IPS-18c (cell line): Measurements from ENCODE around the gene OVCA2.

Experiments used
- H3K4me3 ChIP-seq: 2 replicates; pipeline ENCODE4 v1.7.0; 2013; ENCODE audit warnings: low read depth, mild to moderate bottlenecking, low read length, moderate library complexity; ENCODE audit not compliant: insufficient read depth
- H3K9me3 ChIP-seq: one replicate; pipeline ENCODE4 v1.6.1; 2013; ENCODE audit warnings: mild to moderate bottlenecking, low read length, moderate library complexity; ENCODE audit not compliant: control insufficient read depth, insufficient read depth

The OVCA2 gene

DNA sequence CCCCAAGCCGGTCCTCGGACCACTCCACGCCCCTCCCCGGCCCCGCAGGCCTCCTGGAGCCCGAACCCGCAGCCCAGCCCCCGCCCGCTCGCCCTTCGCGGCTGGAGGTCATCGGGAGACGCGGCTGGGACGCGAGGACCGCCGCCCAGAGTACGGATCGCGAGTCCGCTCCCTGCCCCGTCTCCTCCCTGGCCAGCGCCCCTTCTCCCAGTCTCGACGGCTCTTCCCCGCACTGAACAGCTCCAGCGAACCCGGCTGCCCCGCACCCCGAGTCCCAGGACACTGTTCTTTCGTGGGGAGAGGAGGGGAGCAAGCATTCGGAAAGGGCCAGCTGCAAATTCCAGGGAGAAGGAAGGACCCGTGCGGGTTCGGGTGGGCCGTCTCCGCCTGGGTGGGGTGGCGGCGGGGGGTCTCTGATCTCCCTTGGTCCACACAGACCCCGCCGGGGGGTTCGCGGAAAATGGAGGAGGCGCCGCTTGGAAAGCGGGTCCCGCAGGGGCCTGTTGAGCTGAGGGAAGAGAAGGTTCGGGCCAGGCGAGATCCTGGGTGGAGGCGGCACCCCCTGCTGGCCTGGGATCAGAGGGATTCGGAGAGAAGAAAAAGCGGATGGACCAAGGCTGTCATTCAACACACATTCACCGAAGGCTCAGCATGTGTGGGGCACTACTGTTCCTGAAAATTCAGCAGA lies 16.1 kb upstream of the OVCA2 start:
- no peaks in the 10 kb centered on the region for H3K9me3 ChIP-seq
- H3K4me3 ChIP-seq: peak overlapping the region; percentile 49; the same call in 1 of the 2 replicates

DNA sequence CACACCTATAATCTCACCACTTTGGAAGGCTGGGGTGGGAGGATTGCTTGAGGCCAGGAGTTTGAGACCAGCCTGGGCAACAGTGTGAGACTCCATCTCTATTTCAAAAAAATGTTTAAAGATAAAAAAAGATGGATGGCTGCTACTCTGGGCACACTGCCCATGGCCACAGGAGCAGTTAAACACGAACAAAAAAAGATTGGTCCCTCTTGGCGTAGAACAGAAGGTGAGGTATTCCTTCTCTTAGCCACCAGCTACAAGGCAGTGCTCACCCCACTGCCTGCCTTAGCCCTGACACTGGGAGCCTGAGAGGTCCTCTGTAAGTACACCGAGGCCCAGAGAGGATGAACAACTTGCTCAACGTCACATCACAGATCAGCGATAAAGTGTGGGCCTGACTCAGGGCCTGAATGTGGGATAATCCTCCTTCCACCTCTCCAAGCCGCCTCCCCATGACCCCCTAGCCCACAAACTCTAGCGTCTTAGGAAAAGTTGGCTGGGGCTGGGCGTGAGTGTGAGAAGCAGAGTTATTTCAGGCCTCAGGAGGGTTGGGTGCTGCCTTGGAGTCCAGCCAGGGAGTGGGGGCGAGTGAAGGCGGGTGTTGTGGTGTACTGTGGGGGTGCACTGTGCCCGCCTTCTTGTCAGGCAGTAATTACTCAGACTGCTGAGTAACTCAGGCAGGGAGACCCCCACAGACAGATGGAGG lies 14.1 kb upstream of the OVCA2 start:
- Histone ChIP-seq H3K9me3 (no peaks in the 10 kb centered on the region), H3K4me3 (no peak overlapping the region)

DNA sequence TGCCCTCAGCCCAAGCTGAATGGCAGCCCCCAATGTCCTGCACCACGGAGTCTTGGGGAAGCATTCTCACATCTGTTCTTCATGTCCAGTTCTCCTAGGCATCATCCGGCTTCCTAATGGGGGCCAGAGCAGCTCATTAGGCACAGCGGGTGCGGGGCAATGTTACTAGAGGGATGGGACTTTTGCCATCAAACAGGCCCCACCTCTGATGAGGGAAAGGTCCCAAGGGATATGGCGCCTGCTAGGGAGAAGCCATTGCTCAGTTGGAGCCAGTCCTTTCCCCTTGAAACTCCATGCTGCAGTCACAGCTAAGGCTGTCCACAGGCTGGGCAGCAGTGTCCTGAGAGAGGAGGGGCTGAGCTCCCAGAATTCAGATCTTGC lies 13.6 kb upstream of the OVCA2 start:
- H3K9me3 ChIP-seq: no peaks in the 10 kb centered on the region

DNA sequence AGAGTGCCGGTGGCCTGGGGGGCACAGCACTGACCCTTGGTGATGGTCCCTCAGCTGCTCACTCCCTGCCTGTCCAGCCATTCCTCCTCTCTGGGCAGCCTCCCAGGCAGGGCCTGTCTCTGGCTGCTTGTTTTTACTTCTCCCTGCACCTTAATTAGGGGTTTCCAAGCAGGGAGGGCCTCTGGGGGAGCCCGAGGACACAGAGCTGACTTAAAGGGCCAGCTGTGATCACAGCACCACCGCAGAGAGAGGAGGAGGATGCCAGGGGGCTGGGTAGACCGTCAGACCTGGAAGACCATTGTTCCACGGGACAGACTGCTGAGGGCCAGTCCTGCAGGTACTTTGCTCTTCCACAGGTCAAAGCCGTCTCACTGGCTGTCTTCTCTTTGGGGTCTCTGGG lies 13.1 kb upstream of the OVCA2 start:
- no peak overlapping the region for H3K4me3 ChIP-seq
- H3K9me3 ChIP-seq: no peaks in the 10 kb centered on the region

More for the DNA sequence above, 13.6 kb upstream of the OVCA2 start:
- no peak overlapping the region for H3K4me3 ChIP-seq

DNA sequence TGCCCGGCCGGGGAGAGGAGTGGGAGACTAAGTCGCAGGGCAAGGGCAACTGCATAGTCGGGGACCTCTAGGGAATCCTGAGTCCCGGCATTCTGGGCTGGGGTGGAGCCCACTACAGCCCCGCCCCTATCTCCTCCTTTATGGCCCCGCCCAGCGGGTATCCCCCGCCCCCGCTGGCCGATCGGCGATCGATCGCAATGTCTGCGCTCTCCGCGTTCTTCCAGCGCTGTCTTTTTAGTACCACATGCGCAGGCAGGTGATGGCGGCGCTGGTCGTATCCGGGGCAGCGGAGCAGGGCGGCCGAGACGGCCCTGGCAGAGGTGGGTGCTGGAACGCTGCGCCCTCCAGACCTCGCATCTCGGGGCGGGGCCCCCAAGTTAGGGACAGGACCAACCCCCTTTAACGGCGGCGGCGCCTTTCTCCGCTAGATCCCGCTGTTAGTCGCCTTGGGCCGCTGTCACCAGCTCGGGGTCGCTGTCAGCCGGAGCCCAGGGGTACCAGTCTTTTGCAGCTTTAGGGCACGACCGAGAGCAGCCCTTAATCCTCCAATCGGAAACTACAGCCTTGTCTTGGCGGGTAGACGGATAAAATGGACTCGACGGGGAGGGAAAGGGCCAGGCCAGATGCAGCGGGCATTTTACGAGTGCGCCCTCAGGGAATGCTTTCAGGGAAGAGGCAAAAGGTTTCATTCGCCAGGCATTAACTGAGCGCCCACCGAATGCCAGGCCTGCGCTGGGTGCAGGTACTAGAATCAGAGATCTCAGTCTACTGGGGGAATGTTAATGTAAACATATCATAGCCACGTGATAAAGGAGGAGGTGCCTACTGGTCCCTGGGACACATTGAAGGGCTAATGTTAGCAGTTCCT lies 11.7 kb upstream of the OVCA2 start, which contains the start of gene DPH1:
Gene DPH1 (plus strand): TSS at position 243 of the 868 bp plus-strand sequence. CDS start 17 bp downstream, at position 260.
- H3K4me3 ChIP-seq: peak within 1 kb of the TSS; percentile 99
- H3K9me3 ChIP-seq: no peaks in the 10 kb centered on the region

DNA sequence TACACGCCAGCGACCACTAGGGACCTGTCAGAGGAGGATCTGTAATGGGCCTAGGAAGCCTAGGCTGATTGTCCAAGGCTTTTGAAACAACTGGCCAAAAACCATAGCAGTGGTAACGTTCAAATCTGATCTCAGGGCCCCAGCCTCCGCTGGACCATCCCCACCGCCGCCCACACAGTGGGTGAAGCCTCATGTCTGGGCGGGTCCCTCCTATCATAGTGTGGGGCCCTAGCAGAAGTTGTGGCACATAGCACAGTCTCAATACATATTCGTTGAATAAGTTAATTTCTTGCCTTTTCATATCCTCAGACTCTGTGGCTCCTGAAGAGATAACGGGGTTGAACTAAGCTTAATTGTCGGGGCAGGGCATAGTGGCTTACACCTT lies 11.1 kb upstream of the OVCA2 start:
- Histone ChIP-seq H3K9me3 (no peaks in the 10 kb centered on the region), H3K4me3 (peak overlapping the region; percentile 99)

DNA sequence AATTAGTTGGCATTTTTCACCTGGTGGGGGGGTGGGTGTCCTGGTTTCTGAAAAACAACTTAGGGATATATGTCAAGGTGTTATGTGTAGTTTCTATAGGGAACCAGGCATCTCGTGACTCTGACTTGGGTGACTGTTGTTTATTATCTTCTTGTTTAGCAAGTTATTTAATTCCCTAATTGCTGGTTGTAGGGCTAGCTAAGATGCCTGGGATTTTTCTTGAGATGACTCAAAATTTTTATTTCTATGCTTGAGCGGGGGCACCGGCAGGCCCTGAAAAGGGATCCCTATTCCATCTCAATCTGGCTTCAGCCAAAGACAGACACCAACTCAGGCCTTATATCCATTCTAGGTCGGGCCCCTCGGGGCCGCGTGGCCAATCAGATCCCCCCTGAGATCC lies 8.7 kb upstream of the OVCA2 start:
- Histone ChIP-seq H3K9me3 (no peaks in the 10 kb centered on the region), H3K4me3 (no peak overlapping the region)

DNA sequence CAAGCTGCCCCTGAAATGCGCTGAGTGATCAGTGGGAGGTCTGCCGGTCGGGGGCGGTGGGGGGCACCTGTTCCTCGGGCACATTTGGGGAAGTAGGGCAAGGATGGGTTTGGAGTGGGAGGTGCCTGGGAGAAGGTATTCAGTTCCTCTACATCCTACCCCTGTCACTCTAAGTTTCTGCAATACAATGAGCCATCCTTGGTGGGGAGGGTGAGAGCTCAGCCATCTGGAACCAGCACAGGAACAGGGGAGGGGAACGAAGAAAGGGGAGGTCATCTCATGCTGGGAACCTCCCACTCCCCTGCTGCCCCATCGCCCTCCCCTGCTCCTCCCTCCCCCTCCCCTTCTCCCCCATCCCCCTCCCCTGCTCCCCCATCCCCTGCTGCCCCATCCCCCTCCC lies 7.7 kb upstream of the OVCA2 start:
- no peaks in the 10 kb centered on the region for H3K9me3 ChIP-seq
- H3K4me3 ChIP-seq: no peak overlapping the region

DNA sequence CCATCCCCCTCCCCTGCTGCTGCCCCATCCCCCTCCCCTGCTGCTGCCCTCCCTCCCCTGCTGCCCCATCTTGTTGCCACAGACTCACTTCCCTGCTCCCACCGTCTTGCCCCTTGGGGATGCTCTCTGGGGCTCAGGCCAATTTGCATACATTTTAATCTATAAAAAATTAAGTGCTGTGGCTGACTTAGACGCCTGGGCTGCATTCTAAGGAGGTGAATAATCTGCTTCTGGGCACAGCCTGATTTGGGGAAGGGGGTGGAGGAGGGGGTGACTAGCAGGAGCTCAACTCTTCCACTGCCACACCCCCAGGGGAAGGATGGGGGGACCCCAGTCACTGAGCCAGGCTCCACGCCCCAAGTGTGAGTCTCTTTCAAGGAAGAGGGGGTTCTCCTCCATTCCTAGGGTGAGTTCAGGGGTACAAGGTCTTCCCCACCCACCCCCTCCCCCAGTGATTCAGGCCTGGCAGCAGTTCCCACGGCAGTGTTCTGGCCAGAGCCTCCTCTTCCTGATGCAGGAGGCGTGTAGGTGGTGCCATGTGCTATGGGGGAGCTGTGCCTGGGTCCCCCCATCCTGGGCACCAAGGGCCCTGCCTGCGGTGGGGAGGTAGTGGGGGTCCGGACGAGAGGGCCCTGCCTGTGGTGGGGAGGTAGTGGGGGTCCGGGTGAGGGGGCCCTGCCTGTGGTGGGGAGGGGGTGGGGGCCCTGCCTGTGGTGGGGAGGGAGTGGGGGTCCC lies 6.8 kb upstream of the OVCA2 start:
- H3K4me3 ChIP-seq: no peak overlapping the region
- no peaks in the 10 kb centered on the region for H3K9me3 ChIP-seq

DNA sequence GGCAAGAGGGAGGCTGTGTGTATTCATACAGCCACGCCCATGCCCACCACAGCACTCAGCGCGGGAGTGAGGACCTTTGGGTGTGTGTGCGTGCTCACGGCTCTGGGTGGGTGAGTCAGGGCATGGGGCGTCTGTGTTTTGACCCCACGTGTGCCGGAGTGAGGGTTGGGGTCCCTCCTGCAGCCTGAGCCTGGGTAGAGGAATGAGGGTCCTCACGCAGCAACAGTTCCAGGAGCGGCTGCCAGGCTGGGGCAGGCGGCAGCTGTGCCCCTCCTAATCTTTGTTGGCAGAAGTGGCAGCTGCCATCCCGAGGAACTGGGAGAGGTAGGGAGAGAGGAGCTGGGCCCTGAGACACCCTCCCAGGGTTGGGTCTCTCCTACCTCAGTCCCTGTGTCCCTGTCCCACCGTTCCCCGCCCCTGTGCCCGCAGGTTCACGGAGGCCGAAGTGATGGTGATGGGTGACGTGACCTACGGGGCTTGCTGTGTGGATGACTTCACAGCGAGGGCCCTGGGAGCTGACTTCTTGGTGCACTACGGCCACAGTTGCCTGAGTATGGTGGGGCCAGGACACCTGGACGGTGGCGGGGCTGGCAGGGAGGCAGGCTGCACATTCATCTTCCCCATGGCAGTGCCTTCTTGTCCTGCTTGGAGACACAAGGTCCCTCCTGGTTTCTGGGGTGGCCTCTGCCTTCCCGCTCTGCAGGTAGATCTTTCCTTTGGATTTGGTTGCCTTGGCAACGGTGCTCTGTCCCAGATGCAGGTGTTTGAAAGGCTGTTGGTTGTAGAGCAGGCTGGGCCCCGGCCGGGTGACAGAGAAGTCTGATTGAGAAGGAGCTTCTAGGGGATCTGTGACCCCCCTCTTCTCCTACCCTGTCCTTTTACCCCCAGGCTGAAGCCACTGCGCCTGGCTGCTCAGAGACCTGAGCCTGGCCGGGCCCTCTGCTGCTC lies 6.0 kb upstream of the OVCA2 start:
- Histone ChIP-seq H3K4me3 (no peak overlapping the region), H3K9me3 (no peaks in the 10 kb centered on the region)

DNA sequence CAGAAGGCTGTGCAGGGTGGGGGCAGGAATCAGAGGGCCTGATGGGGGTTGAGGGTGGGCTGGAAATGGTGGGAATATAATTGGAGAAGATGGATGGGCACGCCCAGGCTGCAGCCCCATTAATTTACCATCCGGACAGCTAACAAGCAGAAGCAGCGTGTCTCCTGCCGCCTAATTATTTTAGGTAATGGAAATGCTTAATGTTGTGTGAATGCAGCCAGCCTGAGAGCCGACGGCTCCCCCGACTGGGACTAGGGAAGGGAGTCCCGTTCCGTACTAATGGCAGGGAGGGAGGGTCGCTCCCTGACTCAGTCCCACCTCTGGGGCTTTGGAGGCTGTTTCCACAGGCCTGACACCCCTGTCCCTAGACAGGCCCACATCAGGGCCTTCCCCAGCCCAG lies 4.7 kb upstream of the OVCA2 start:
- H3K4me3 ChIP-seq: no peak overlapping the region
- no peaks in the 10 kb centered on the region for H3K9me3 ChIP-seq

DNA sequence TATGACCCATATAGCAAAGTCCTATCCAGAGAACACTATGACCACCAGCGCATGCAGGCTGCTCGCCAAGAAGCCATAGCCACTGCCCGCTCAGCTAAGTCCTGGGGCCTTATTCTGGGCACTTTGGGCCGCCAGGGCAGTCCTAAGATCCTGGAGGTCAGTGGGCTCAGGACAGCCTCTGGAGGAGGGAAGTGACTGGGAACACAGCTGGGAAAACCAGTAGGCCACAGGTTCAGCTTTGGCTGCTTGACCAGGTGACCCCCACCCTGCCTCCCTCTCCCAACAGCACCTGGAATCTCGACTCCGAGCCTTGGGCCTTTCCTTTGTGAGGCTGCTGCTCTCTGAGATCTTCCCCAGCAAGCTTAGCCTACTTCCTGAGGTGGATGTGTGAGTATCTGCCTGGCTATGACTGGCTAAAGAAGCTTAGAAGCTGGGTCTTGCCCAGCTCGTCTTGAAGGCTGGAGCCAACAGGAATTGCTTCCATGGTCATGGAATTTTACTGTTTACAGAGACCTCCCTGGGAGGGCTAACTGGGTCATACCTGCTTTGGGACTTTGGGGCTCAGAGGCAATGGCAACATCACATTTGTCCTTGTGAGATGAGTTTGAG lies 1.5 kb upstream of the OVCA2 start:
- no peak overlapping the region for H3K4me3 ChIP-seq
- H3K9me3 ChIP-seq: no peaks in the 10 kb centered on the region

DNA sequence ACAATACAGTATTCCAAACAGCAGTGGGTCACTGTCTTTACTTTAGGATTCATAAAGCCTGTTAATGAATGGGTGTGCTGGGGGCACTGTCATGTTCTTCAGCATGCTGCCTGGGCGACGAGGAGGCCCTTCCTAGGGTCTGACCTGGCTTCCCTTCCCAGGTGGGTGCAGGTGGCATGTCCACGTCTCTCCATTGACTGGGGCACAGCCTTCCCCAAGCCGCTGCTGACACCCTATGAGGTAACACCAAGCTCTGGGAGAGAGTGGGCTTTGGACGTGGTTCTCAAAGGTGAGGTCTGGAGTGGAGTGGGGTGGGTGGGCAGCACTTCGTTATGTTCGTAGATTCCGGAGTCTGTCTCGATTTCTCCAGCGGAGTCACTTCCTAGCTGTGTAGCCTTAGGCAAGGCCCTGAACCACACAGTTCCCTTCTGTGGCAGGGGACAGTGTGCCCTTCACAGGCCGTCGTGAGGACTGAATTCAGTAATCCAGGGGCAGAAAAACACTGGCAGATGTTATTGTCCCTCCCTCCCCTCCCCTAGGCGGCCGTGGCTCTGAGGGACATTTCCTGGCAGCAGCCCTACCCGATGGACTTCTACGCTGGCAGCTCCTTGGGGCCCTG lies 771 bp upstream of the OVCA2 start:
- Histone ChIP-seq H3K9me3 (no peaks in the 10 kb centered on the region), H3K4me3 (peak overlapping the region; percentile 78)

DNA sequence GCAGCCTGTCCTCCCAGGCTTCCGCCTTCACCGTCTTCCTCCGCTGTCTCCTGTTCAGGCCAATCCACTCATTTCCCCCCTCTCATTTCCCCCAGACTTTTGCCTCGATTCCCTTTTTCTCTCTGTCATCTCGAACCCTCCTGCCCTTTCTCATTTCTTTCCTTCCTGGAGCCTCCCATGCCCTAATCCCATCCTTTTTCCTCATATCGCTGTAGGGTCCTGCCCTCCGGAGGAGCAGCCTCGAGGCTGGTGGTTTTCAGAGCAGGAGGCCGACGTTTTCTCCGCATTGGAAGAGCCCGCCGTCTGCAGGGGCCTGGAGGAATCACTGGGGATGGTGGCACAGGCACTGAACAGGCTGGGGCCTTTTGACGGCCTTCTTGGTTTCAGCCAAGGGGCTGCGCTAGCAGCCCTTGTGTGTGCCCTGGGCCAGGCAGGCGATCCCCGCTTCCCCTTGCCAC lies 597 bp downstream of the OVCA2 start:
- H3K4me3 ChIP-seq: peak overlapping the region; percentile 78

DNA sequence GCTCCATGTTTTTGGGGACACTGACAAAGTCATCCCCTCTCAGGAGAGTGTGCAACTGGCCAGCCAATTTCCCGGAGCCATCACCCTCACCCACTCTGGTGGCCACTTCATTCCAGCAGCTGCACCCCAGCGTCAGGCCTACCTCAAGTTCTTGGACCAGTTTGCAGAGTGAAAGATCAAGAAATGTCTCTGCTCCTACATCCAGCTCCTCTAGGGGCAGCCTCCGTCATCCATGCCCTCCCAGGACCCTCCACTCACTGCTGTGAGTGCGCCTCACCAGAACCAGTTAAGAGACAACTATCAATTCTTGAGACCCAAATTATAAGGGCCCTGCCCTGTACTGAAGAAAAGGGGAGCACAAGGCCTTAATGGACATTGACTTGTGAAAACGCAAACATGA lies 1.1 kb downstream of the OVCA2 start:
- peak overlapping the region; percentile 78 for H3K4me3 ChIP-seq
- no peaks in the 10 kb centered on the region for H3K9me3 ChIP-seq

More for the DNA sequence above, 597 bp downstream of the OVCA2 start:
- H3K9me3 ChIP-seq: no peaks in the 10 kb centered on the region
